ENCODE measurements around the gene ROBO3.

ROBO3 gene

DNA sequence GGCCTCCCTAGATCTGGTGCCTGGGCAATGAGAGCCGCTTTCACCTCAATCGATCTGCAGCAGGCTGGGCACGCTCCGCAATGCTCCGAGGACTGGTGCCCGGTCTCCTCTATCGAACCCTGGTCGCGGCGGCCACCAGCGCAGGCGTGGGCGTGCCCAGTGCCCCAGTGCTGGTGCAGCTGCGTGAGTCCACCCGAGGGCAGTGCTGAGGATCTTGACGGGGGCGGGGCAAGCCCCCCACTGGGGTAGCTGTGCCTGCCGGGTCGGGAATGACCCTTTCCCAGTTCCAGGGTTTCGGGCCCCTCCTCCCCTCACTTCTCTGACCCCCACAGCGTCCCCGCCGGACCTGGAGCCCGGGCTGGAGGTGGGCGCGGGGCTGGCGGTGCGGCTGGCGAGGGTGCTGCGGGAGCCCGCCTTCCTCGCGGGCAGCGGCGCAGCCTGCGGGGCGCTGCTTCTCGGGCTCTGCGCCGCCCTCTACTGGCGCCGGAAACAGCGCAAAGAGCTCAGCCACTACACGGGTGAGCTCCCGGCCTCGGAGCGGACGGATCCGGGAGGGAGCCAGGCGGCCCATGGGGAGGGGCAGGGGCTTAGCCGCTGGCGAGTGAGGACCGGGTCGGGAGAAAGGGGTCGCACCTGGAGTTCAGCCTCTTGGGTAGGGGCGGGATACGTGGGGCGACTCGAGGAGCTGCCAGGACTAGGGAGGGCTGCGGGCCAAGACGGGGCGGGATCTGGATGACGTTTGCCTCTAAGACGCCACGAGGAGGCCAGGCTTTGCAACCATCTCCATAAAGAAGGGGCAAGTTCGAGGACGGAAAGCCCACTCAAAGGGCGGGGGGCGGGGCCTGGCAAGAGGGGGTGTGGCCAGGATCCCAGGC lies 10.9 kb downstream of the ROBO3 start:
- peak overlapping the region; percentile 56 to 77 (median 64) for H3K4me3 ChIP-seq
- no peak for TF ChIP-seq Cebpa-rat (IDR thresholded peaks at IDR 0.05)
- peak overlapping the region; percentile 71 to 93 (median 82) for H3K27ac ChIP-seq
- H4K20me1 ChIP-seq = no peaks in the 10 kb centered on the region
- no peaks in the 10 kb centered on the region for H3K9me3 ChIP-seq (replicated peaks in 1 of 11)
- peak overlapping the region; percentile 67 to 90 (median 84) for H3K9ac ChIP-seq
- H3K4me2 ChIP-seq = peak overlapping the region; percentile 88 to 98 (median 93)
- H3K36me3 ChIP-seq = no peaks in the 10 kb centered on the region
- peaks cover 5 to 25% (median 15%) of the 10 kb centered on the region in 11 experiments; a peak in 13 of 22 replicates for H3K27me3 ChIP-seq
- peaks cover 33 to 54% (median 44%) of the 10 kb centered on the region in 10 experiments for H3K4me1 ChIP-seq

DNA sequence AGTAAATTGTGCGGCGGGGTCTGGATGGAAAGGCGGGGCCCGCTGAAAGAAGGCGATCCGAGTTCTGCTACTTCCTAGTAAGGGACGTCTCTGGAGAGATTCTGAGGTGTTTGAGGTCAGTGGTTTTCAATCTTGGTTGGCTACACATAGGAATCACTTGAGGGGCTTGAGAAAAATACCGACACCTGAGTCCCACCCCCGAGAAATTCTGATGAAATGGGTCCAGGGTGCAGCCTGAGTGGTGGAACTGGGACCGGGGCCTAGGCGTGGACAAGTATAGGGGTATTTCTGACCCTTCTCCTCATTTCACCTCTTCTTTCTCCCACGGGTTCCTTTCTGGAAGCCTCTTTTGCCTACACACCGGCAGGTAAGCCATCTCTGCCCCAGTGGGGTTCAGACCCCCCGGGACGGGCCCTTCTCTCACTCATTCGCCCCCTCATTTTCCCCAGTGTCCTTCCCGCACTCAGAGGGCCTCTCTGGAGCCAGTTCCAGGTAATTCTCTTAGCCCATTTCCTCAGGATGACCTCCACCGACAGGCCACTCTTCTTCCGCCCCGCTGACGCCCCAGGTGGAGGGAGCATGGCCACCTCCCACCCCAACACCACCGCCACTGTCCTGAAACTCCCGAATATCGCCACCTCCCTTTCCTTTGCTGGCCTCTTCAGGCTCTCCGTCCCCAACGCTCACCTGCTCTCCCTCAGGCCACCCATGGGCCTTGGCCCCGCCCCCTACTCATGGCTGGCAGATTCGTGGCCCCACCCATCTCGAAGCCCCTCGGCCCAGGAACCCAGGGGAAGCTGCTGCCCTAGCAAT lies 11.8 kb downstream of the ROBO3 start:
- no peak for TF ChIP-seq Cebpa-rat (IDR thresholded peaks at IDR 0.05)
- H3K4me3 ChIP-seq = peak overlapping the region; percentile 56 to 77 (median 64)
- peak overlapping the region; percentile 88 to 98 (median 93) for H3K4me2 ChIP-seq
- H3K4me1 ChIP-seq = peaks cover 35 to 56% (median 45%) of the 10 kb centered on the region in 10 experiments
- peak overlapping the region; percentile 71 to 93 (median 82); a peak in 21 of 22 replicates for H3K27ac ChIP-seq
- H3K9me3 ChIP-seq (replicated peaks in 1 of 11) = no peaks in the 10 kb centered on the region
- peak overlapping the region; percentile 67 to 90 (median 84) for H3K9ac ChIP-seq
- peaks cover 0 to 16% (median 8%) of the 10 kb centered on the region in 11 experiments; a peak in 10 of 22 replicates for H3K27me3 ChIP-seq
- H3K36me3 ChIP-seq = no peaks in the 10 kb centered on the region
- no peaks in the 10 kb centered on the region for H4K20me1 ChIP-seq

- H3K4me2 ChIP-seq = peak overlapping the region; percentile 88 to 98 (median 93)
- H3K9ac ChIP-seq = peak overlapping the region in 9 of 11 experiments; percentile 81 to 90 (median 84); a peak in 14 of 22 replicates
- no peaks in the 10 kb centered on the region for H3K9me3 ChIP-seq (replicated peaks in 1 of 11)
- H3K4me1 ChIP-seq = peaks cover 41 to 62% (median 51%) of the 10 kb centered on the region in 10 experiments
- peak overlapping the region in 2 of 11 experiments; percentile 89 to 93; a peak in 2 of 22 replicates for H3K27ac ChIP-seq
- H4K20me1 ChIP-seq = no peaks in the 10 kb centered on the region
- H3K4me3 ChIP-seq = peak overlapping the region; percentile 56 to 77 (median 64); a peak in 19 of 20 replicates
- no peaks in the 10 kb centered on the region for H3K36me3 ChIP-seq
- TF ChIP-seq Cebpa-rat (IDR thresholded peaks at IDR 0.05) = no peak
- peaks cover 0 to 11% (median 6%) of the 10 kb centered on the region in 11 experiments; a peak in 8 of 22 replicates for H3K27me3 ChIP-seq
These were observed 12.3 kb downstream of the ROBO3 start for GRCh38 chr11:124877631-124877909.

DNA sequence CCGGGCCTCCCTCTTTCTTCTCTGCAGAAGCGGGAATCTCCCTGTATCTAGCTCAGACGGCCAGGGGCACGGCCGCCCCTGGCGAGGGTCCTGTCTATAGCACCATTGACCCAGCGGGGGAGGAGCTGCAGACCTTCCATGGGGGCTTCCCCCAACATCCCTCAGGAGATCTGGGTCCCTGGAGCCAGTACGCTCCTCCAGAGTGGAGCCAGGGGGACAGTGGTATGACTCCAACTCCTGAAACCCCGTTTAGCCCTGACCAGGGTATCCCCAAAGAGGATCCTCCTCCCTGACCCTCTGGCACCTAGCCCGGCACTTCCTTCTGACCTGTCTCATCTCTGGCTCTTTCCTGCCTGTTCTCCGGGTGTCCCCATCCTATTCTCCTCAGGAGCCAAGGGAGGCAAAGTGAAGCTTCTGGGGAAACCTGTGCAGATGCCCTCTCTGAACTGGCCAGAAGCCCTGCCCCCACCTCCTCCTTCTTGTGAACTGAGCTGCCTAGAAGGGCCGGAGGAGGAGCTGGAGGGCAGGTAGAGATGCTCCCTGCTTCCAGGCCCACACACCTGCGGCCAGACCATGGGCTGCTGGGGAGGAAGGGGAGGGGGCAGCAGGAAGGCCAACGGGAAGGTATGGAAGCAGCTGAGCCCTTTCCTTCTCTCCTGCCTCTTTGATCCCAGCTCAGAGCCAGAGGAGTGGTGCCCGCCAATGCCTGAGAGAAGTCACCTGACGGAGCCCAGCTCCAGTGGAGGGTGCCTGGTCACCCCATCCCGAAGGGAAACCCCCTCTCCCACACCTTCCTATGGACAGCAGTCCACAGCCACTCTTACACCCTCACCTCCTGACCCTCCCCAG lies 12.9 kb downstream of the ROBO3 start:
- peaks cover 43 to 67% (median 57%) of the 10 kb centered on the region in 10 experiments for H3K4me1 ChIP-seq
- H4K20me1 ChIP-seq = no peaks in the 10 kb centered on the region
- no peaks in the 10 kb centered on the region for H3K9me3 ChIP-seq (replicated peaks in 1 of 11)
- no peak for TF ChIP-seq Cebpa-rat (IDR thresholded peaks at IDR 0.05)
- H3K36me3 ChIP-seq = no peaks in the 10 kb centered on the region
- peak overlapping the region in 5 of 11 experiments; percentile 81 to 85 (median 83); a peak in 4 of 22 replicates for H3K9ac ChIP-seq
- H3K4me2 ChIP-seq = peak overlapping the region; percentile 88 to 98 (median 93)
- H3K27me3 ChIP-seq = peaks cover 0 to 10% (median 1%) of the 10 kb centered on the region in 11 experiments; a peak in 7 of 22 replicates
- H3K27ac ChIP-seq = no peak overlapping the region
- H3K4me3 ChIP-seq = peak overlapping the region in 7 of 10 experiments; percentile 61 to 77 (median 64); a peak in 12 of 20 replicates

DNA sequence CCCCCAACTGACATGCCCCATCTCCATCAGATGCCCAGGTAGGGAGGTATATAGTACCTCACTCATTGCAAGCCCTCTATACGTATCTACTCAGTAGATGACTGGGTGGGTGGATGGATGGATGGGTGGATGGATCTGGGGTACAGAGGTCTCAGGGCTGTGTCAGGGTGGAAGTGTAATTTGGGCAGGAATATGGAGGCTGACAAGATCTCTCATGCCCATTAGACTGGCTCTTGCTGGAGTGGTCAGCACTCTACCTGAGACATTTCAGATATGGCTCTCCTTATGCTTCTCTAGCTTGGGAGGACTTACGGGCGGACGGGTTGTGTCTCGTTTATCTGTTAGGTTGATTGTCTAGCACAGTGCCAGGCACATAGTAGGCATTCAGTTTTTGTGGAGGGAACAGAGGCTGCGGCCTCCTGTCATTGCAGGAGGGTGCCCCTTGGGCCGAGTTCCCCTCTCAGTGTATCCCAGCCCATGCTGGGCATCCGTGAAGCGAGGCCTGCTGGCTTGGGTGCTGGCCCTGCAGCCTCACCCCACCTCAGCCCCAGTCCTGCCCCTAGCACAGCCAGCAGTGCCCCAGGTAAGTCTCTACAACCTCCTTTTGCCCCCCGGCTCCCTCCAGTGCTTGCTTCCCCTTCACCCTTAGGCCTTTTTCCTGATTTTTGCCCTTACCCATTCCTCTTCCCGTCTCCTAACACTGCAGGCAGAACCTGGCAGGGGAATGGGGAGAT lies 13.7 kb downstream of the ROBO3 start:
- no peaks in the 10 kb centered on the region for H3K36me3 ChIP-seq
- peaks cover 0 to 10% (median 0%) of the 10 kb centered on the region in 11 experiments; a peak in 7 of 22 replicates for H3K27me3 ChIP-seq
- no peak overlapping the region for H3K9ac ChIP-seq
- no peaks in the 10 kb centered on the region for H4K20me1 ChIP-seq
- no peak for TF ChIP-seq Cebpa-rat (IDR thresholded peaks at IDR 0.05)
- peaks cover 43 to 75% (median 61%) of the 10 kb centered on the region in 10 experiments for H3K4me1 ChIP-seq
- H3K4me2 ChIP-seq = peak overlapping the region; percentile 19 to 98 (median 90); a peak in 20 of 22 replicates
- H3K27ac ChIP-seq = no peak overlapping the region
- H3K4me3 ChIP-seq = no peak overlapping the region
- H3K9me3 ChIP-seq (replicated peaks in 1 of 11) = no peaks in the 10 kb centered on the region

GRCh38 chr11:124879493-124880289 lies 14.5 kb downstream of the ROBO3 start:
- peaks cover 0 to 10% (median 0%) of the 10 kb centered on the region in 11 experiments; a peak in 7 of 22 replicates for H3K27me3 ChIP-seq
- no peak overlapping the region for H3K4me3 ChIP-seq
- H3K4me2 ChIP-seq = peak overlapping the region; percentile 21 to 98 (median 71); a peak in 21 of 22 replicates
- H3K27ac ChIP-seq = no peak overlapping the region
- H4K20me1 ChIP-seq = no peaks in the 10 kb centered on the region
- H3K9me3 ChIP-seq (replicated peaks in 1 of 11) = no peaks in the 10 kb centered on the region
- peaks cover 43 to 76% (median 64%) of the 10 kb centered on the region in 10 experiments for H3K4me1 ChIP-seq
- H3K36me3 ChIP-seq = no peaks in the 10 kb centered on the region
- no peak overlapping the region for H3K9ac ChIP-seq
- no peak for TF ChIP-seq Cebpa-rat (IDR thresholded peaks at IDR 0.05)

GRCh38 chr11:124880290-124880611 lies 15.0 kb downstream of the ROBO3 start:
- H3K9ac ChIP-seq = no peak overlapping the region
- peaks cover 0 to 7% (median 0%) of the 10 kb centered on the region in 11 experiments; a peak in 7 of 22 replicates for H3K27me3 ChIP-seq
- H3K4me1 ChIP-seq = peaks cover 43 to 76% (median 64%) of the 10 kb centered on the region in 10 experiments
- H3K27ac ChIP-seq = no peak overlapping the region
- H3K4me2 ChIP-seq = peak overlapping the region; percentile 21 to 98 (median 71); a peak in 21 of 22 replicates
- H3K36me3 ChIP-seq = no peaks in the 10 kb centered on the region
- no peak overlapping the region for H3K4me3 ChIP-seq
- H3K9me3 ChIP-seq (replicated peaks in 1 of 11) = no peaks in the 10 kb centered on the region
- TF ChIP-seq Cebpa-rat (IDR thresholded peaks at IDR 0.05) = no peak
- no peaks in the 10 kb centered on the region for H4K20me1 ChIP-seq
